ENCODE data around the gene CIAO2A.

- TF ChIP-seq LEF1 (IDR thresholded peaks at IDR 0.05; ENCODE audit: borderline replicate concordance) (no peak), ARNT (IDR thresholded peaks at IDR 0.05) (no peak), ELF4 (IDR thresholded peaks at IDR 0.05) (no peak), FOXK2 (IDR thresholded peaks at IDR 0.05) (no peak), SP1 (IDR thresholded peaks at IDR 0.05) (no peak), ZNF384 (IDR thresholded peaks at IDR 0.05) (no peak), FOXM1 (IDR thresholded peaks at IDR 0.05; ENCODE audit: borderline replicate concordance) (no peak), FOXA1 (IDR thresholded peaks at IDR 0.05) (no peak), BHLHE40 (IDR thresholded peaks at IDR 0.05; ENCODE audit: borderline replicate concordance) (no peak)
These were observed 42.6 kb downstream of the CIAO2A start for GRCh38 chr15:64051093-64051402.
